ENCODE results near the gene OMG. TPM values are rescaled to one million over a fixed set of nuclear protein-coding genes. Genes with fewer than 3 reads are reported as not detected.

Gene OMG
- total RNA-seq, 3 donors from 2014 or later, result 0.96 TPM; not detected in 2

- Histone ChIP-seq H3K27me3 (no peaks in the 10 kb centered on the region), H3K36me3 (no peaks in the 10 kb centered on the region), H3K4me3 (no peak overlapping the region), H3K9me3 (no peaks in the 10 kb centered on the region), H3K27ac (no peak overlapping the region), H3K4me1 (no peaks in the 10 kb centered on the region)
- intact Hi-C loops (cut with DNase I; ENCODE audit: low total_unique reads), result no loop called here
- no peak for DNase-seq (ENCODE audit: low spot score in 2 of 2)
- no peak for TF ChIP-seq POLR2A (IDR thresholded peaks at IDR 0.05)
- TF ChIP-seq POLR2AphosphoS5 (IDR thresholded peaks at IDR 0.05), result no peak
- no peak for TF ChIP-seq CTCF (IDR thresholded peaks at IDR 0.05)
These were observed 12.5 kb upstream of the OMG start for GRCh38 chr17:31309556-31309955.

GRCh38 chr17:31308372-31309334 lies 11.6 kb upstream of the OMG start:
- no peak overlapping the region for H3K4me3 ChIP-seq
- intact Hi-C loops (cut with DNase I; ENCODE audit: low total_unique reads), result no loop called here

DNA sequence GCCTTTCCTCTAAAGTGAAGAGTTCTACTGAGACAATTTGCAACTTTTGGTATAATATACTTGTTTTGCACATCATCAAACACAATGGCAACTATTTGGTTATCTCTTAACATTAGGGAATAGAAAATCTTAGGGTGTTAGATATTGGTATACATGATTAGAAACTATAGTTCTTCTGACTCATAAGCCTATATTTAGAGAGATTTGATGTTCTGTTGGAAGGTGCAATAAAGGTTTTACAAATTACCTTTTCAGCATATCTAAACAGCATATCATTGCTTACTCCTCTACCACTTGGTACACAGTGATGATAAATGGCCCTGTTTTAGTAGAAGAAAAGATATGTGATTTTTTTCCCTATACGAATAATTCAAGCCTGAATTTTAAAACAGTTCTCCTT lies 10.6 kb upstream of the OMG start:
- no peak overlapping the region for H3K4me3 ChIP-seq
- H3K4me1 ChIP-seq, result no peaks in the 10 kb centered on the region
- intact Hi-C loops (cut with DNase I; ENCODE audit: low total_unique reads), result no loop called here
- no peaks in the 10 kb centered on the region for H3K36me3 ChIP-seq
- no peaks in the 10 kb centered on the region for H3K27me3 ChIP-seq
- H3K9me3 ChIP-seq, result no peaks in the 10 kb centered on the region
- TF ChIP-seq CTCF (IDR thresholded peaks at IDR 0.05) (no peak), POLR2AphosphoS5 (IDR thresholded peaks at IDR 0.05) (no peak), POLR2A (IDR thresholded peaks at IDR 0.05) (no peak)
- DNase-seq (ENCODE audit: low spot score in 2 of 2), result no peak
- no peak overlapping the region for H3K27ac ChIP-seq

More at GRCh38 chr17:31308372-31309334, 11.6 kb upstream of the OMG start:
- no peaks in the 10 kb centered on the region for H3K36me3 ChIP-seq
- no peaks in the 10 kb centered on the region for H3K9me3 ChIP-seq
- no peaks in the 10 kb centered on the region for H3K27me3 ChIP-seq
- DNase-seq (ENCODE audit: low spot score in 2 of 2), result no peak
- TF ChIP-seq CTCF (IDR thresholded peaks at IDR 0.05), result no peak
- TF ChIP-seq POLR2A (IDR thresholded peaks at IDR 0.05), result no peak
- no peak for TF ChIP-seq POLR2AphosphoS5 (IDR thresholded peaks at IDR 0.05)
- no peaks in the 10 kb centered on the region for H3K4me1 ChIP-seq
- H3K27ac ChIP-seq, result no peak overlapping the region

DNA sequence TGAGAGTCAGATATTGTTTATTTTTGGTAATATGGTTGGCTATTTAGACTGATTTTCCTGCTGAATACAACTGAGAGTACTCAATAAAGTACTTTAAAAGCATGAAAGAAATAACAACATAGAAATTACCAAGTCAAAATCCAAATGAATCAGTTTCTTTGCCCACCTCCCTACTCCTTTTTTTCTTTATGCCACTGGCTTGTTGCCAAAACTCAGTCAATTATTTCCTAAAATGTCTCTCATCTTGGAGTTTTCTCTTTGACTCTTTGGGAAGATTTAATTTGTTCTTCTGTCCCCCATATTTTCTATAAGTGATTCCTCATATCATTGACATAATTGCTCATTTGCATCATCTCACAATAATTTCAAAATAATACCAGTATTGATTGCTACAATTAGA lies 2.6 kb upstream of the OMG start:
- H3K27ac ChIP-seq, result no peak overlapping the region
- H3K27me3 ChIP-seq, result no peaks in the 10 kb centered on the region
- no peak for DNase-seq (ENCODE audit: low spot score in 2 of 2)
- intact Hi-C loops (cut with DNase I; ENCODE audit: low total_unique reads), result no loop called here
- no peaks in the 10 kb centered on the region for H3K36me3 ChIP-seq
- no peak overlapping the region for H3K4me3 ChIP-seq
- no peak for TF ChIP-seq CTCF (IDR thresholded peaks at IDR 0.05)
- TF ChIP-seq POLR2A (IDR thresholded peaks at IDR 0.05), result no peak
- no peak for TF ChIP-seq POLR2AphosphoS5 (IDR thresholded peaks at IDR 0.05)
- no peaks in the 10 kb centered on the region for H3K4me1 ChIP-seq
- no peaks in the 10 kb centered on the region for H3K9me3 ChIP-seq

DNA sequence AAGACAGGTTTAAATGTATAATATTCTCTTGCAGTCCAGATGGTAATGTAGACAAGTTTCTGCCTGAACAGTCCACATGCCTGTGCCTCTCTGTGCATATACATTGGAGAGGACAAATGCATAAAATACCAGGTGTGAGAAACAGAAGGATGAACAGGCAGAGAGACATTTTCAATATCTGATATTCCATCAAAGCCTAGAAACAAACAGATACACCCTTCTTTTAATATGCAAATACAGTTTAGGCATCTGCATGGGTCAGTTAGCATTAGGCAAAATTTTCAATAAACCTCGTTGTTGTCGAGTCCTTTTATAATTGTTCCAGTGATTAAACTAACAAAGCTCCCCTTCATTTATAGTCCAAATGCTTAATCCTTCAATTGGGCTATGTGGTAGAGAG lies 897 bp downstream of the OMG start:
- no peaks in the 10 kb centered on the region for H3K9me3 ChIP-seq
- TF ChIP-seq POLR2A (IDR thresholded peaks at IDR 0.05), result no peak
- TF ChIP-seq POLR2AphosphoS5 (IDR thresholded peaks at IDR 0.05), result no peak
- no peak for TF ChIP-seq CTCF (IDR thresholded peaks at IDR 0.05)
- H3K36me3 ChIP-seq, result no peaks in the 10 kb centered on the region
- no peak for DNase-seq (ENCODE audit: low spot score in 2 of 2)
- H3K4me1 ChIP-seq, result no peaks in the 10 kb centered on the region
- H3K4me3 ChIP-seq, result no peak overlapping the region
- H3K27ac ChIP-seq, result no peak overlapping the region
- no peaks in the 10 kb centered on the region for H3K27me3 ChIP-seq
- intact Hi-C loops (cut with DNase I; ENCODE audit: low total_unique reads), result no loop called here

Measured in breast epithelium (tissue), 4 donors.